Thymus (tissue), 11 donors: Measurements from ENCODE around the gene MAN1A2. TPM values are rescaled to one million over a fixed set of nuclear protein-coding genes. Genes with fewer than 3 reads are reported as not detected.

Experiments
- DNase-seq, 9 donors: peaks; one replicate each; pipeline ENCODE4 v3.0.0-alpha.2; 2013; ENCODE audit warnings: low spot score in 9 of 9, low read depth in 6 of 9, missing footprints in 1 of 9
- H3K27ac ChIP-seq, 2 donors: one replicate each; pipeline ENCODE4 v1.5.1; 2013; ENCODE audit warnings: control low read depth in 1 of 2, low read depth in 1 of 2, low read length in 1 of 2, mild to moderate bottlenecking in 1 of 2, moderate library complexity in 1 of 2
- H3K27me3 ChIP-seq, 2 donors: one replicate each; pipeline ENCODE4 v1.5.1; 2013; ENCODE audit warnings: low read length in 1 of 2; ENCODE audit not compliant: control insufficient read depth in 2 of 2, insufficient read depth in 1 of 2
- H3K36me3 ChIP-seq, 2 donors: one replicate each; pipeline ENCODE4 v1.5.1; 2013; ENCODE audit warnings: low read length in 1 of 2, mild to moderate bottlenecking in 1 of 2, moderate library complexity in 1 of 2; ENCODE audit not compliant: control insufficient read depth in 2 of 2, insufficient read depth in 2 of 2
- H3K4me1 ChIP-seq, 2 donors: one replicate each; pipeline ENCODE4 v1.5.1; 2013; ENCODE audit warnings: low read length in 2 of 2; ENCODE audit not compliant: control insufficient read depth in 2 of 2, insufficient read depth in 2 of 2
- H3K4me3 ChIP-seq, 2 donors: one replicate each; pipeline ENCODE4 v1.5.1; 2013; ENCODE audit warnings: low read length in 2 of 2, control low read depth in 1 of 2, mild to moderate bottlenecking in 1 of 2
- H3K9me3 ChIP-seq, 2 donors: one replicate each; pipeline ENCODE4 v1.5.1; 2013; ENCODE audit warnings: low read length in 1 of 2, mild to moderate bottlenecking in 1 of 2; ENCODE audit not compliant: control insufficient read depth in 2 of 2, insufficient read depth in 1 of 2
- WGBS: extraction: QIAGEN DNeasy Blood & Tissue Kit; methylation state at CpG from one replicate; pipeline ENCODE4 v1.1.7; 2013; 5-methylcytosine and 5-hydroxymethylcytosine counted together
- polyA plus RNA-seq: library from polyadenylated mRNA; stranded (reverse); fragments of 200-250 nt; gene quantifications from one replicate; pipeline ENCODE4 v1.2.3, GENCODE V29; 2013
- total RNA-seq: library from RNA; stranded (reverse); fragments of 120-200 nt; gene quantifications from one replicate; pipeline ENCODE4 v1.2.4, GENCODE V29; 2013
- donor health status: healthy.

Gene MAN1A2
- total and polyA plus RNA-seq, 2 donors = 10.6 to 26.4 TPM

DNA sequence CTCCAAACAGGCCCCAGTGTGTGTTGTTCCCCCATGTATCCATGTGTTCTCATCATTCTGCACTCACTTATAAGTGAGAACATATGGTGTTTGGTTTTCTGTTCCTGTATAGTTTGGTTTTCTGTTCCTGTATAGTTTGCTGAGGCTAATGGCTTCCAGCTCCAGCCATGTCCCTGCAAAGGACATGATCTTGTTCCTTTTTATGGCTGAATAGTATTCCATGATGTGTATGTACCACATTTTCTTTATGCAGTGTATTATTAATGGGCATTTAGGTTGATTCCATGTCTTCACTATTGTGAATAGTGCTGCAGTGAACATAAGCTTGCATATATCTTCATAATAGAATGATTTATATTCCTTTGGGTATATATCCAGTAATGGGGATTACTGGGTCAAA is 111.8 kb downstream of the MAN1A2 start:
- H3K36me3 ChIP-seq = peaks cover 0 to 4% of the 10 kb centered on the region in 2 donors
- H3K9me3 ChIP-seq = no peaks in the 10 kb centered on the region

DNA sequence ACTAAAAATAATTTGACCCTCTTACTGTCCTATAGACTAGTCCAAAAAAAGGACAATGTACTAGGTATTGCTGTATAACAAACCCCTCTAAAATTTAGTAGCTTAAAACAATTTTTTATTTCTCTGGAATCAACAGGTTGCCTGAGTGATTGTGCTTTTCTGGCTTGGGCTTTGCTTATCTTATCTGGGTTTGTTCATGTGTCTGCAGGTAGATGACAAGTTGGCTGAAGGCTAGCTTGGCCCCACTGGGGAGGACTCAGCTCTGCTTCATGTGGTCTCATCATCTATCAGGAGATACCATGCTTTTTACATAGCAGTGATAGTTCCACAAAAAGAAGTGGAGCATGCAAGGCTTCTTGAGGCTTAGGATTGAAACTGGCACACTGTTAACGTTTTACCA is 114.2 kb downstream of the MAN1A2 start:
- WGBS = 94% methylated on average over 1 of the region's 1 CpG
- no peaks in the 10 kb centered on the region for H3K9me3 ChIP-seq
- no peaks in the 10 kb centered on the region for H3K27me3 ChIP-seq
- H3K4me1 ChIP-seq = no peaks in the 10 kb centered on the region
- peaks cover 0 to 4% of the 10 kb centered on the region in 2 donors for H3K36me3 ChIP-seq
- no peak overlapping the region for H3K4me3 ChIP-seq
- DNase-seq = no peak
- H3K27ac ChIP-seq = no peak overlapping the region

More for the DNA sequence above, 111.8 kb downstream of the MAN1A2 start:
- H3K27me3 ChIP-seq = no peaks in the 10 kb centered on the region
- H3K4me3 ChIP-seq = no peak overlapping the region
- H3K4me1 ChIP-seq = no peaks in the 10 kb centered on the region
- no peak for DNase-seq
- H3K27ac ChIP-seq = no peak overlapping the region

DNA sequence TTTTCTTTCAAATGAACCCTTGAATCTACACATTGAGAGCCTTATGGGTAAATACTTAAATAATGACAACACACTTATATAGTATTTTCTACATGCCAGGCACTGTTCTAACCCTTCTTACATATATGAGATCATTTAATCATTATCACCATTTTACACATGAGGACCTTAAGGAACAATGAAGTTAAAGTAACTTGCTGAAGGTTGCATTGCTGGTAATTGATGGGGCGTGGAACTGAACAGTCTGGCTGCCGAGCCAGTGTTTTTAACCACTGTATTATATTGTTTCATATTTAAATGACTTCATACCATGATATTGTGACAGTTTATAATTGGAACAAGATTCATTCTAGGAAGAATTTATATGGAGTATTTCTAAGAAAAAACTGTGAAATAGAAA is 126.7 kb downstream of the MAN1A2 start:
- no peaks in the 10 kb centered on the region for H3K27me3 ChIP-seq
- no peaks in the 10 kb centered on the region for H3K4me1 ChIP-seq
- WGBS = 98% methylated on average over 2 of the region's 2 CpGs
- DNase-seq = no peak
- H3K9me3 ChIP-seq = no peaks in the 10 kb centered on the region
- no peak overlapping the region for H3K27ac ChIP-seq
- H3K4me3 ChIP-seq = no peak overlapping the region
- H3K36me3 ChIP-seq = no peaks in the 10 kb centered on the region

DNA sequence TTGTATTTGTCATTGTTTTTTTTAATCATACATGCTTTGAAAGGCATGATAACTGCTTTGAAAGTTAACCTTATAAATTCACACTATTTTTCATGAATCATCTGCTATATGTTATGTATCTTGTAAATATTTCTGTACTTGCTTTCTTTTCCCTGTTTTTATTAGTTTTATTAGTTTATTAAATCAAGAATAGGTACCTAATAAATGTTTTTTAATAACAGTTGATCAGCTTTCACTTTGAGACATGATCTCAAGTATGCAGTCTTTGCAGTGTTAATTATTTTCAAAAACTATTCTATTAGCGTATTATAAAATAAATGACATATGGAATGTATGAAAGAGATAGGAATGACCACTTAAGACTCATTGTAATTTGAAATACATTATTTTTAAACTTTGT is 127.8 kb downstream of the MAN1A2 start:
- no peak overlapping the region for H3K4me3 ChIP-seq
- H3K4me1 ChIP-seq = no peaks in the 10 kb centered on the region
- 99% methylated on average over 1 of the region's 1 CpG for WGBS
- DNase-seq = no peak
- no peaks in the 10 kb centered on the region for H3K27me3 ChIP-seq
- H3K27ac ChIP-seq = no peak overlapping the region
- no peaks in the 10 kb centered on the region for H3K36me3 ChIP-seq
- H3K9me3 ChIP-seq = no peaks in the 10 kb centered on the region

DNA sequence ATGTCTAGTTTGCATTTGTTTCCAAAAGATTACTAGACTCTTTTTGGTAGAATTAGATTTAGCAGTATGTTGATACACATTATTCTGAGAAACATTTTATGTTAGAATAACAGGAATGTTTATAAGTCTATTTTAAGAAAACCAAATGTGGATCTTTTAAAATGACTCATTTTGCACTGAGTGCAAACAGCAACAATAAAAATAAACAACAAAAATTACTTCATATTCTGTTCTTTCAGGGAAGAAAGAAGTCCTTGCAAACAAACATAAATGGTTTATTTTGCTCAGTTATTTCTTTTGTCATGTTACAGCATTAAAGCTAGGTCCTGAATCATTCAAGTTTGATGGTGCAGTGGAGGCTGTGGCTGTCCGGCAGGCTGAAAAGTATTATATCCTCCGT is 131.8 kb downstream of the MAN1A2 start:
- Histone ChIP-seq H3K27ac (no peak overlapping the region), H3K9me3 (no peaks in the 10 kb centered on the region), H3K27me3 (no peaks in the 10 kb centered on the region), H3K36me3 (peaks cover 0 to 3% of the 10 kb centered on the region in 2 donors), H3K4me1 (no peaks in the 10 kb centered on the region), H3K4me3 (no peak overlapping the region)
- DNase-seq = no peak
- WGBS = 99% methylated on average over 2 of the region's 2 CpGs

DNA sequence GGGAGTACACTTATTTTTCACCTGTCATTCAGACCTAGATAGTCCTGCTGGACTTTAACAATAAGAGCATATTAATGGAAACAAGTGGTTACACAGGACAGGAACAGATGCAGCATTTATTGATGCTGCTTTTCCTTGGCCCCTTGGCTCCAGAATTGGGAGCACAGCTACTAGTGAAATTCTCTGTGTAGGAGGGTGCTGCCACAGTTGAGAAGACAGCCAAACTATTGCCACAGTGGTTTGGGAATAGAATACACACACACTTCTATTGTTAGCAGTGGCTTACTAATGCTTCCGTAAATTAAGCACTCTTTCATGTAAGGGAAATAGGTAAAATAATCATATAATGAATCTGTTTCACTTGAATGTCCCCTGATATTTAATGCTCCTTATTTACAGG is 133.3 kb downstream of the MAN1A2 start:
- H3K4me1 ChIP-seq = no peaks in the 10 kb centered on the region
- no peaks in the 10 kb centered on the region for H3K27me3 ChIP-seq
- H3K4me3 ChIP-seq = no peak overlapping the region
- DNase-seq = no peak
- peaks cover 0 to 3% of the 10 kb centered on the region in 2 donors for H3K36me3 ChIP-seq
- no peaks in the 10 kb centered on the region for H3K9me3 ChIP-seq
- no peak overlapping the region for H3K27ac ChIP-seq
- WGBS = 96% methylated on average over 1 of the region's 1 CpG

DNA sequence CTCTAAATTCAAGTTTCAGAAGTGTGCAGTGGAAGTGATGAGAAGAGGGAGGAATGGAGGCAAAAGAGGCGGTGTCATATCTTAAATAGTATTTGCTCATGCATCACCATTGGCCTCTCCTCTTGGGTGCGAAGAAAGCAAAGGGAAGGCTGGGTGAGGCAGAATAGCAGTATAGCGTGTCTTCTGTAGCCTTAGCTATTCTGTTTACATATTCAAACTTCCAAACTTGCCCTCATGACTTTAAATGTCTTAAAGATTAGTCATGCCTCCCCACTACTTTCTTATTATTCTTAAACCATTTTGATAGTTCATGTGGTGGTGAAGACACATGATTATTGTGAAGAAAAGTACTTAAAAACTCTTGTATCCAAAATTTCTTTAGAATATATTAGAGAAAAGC is 134.0 kb downstream of the MAN1A2 start:
- H3K4me3 ChIP-seq = no peak overlapping the region
- no peaks in the 10 kb centered on the region for H3K27me3 ChIP-seq
- H3K27ac ChIP-seq = no peak overlapping the region
- no peaks in the 10 kb centered on the region for H3K9me3 ChIP-seq
- no peak for DNase-seq
- peaks cover 0 to 3% of the 10 kb centered on the region in 2 donors for H3K36me3 ChIP-seq
- no peaks in the 10 kb centered on the region for H3K4me1 ChIP-seq
- WGBS = 99% methylated on average over 3 of the region's 3 CpGs

DNA sequence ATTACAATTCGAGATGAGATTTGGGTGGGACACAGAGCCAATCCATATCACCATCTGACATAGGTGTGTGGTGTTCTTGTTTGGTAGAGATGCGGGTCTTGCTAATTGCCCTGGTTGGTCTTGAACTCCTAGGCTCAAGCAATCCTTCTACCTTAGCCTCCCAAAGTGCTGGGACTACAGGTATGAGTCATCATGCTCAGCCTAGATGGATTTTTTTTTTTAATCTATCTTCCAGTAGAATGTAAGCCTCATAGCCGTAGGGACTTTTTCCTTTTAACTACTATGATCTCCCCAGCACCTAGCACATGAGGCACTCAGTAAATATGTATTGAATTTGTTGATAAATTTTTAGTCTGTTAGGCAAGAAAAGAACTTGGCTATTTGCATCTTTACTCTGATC is 144.0 kb downstream of the MAN1A2 start:
- no peaks in the 10 kb centered on the region for H3K9me3 ChIP-seq
- 93% methylated on average over 3 of the region's 3 CpGs for WGBS
- H3K36me3 ChIP-seq = peaks cover 0 to under 1% of the 10 kb centered on the region in 2 donors

DNA sequence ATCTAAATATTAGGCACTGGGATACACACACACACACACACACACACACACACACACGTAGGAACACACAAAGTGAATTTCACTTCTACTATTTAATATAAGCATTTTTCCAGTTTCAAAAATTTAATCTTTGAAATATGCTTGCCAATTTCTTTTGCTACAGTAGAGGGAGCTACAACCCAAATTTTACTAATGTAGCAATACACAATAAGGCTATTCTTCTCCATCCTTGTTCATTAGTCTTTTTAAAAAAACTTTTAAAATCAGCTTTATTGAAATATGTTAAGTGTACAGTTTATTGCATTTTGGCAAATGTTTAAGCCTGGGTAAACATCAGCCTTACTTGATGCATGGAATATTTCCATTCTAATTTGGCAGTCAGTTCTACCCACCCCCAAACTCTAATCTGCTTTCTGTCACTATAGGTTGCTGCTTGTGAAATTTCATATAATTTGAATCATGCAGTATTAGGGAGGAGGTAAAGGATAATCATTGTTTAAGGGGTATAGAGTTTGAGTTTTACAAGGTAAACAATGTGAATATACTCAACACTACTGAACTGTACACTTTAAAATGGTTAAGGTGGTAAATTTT is 145.6 kb downstream of the MAN1A2 start:
- 30% methylated on average over 1 of the region's 1 CpG for WGBS
- H3K4me1 ChIP-seq = no peaks in the 10 kb centered on the region
- no peaks in the 10 kb centered on the region for H3K9me3 ChIP-seq
- no peaks in the 10 kb centered on the region for H3K27me3 ChIP-seq
- H3K36me3 ChIP-seq = peaks cover 4 to 8% of the 10 kb centered on the region in 2 donors
- no peak overlapping the region for H3K27ac ChIP-seq
- DNase-seq = peak in 6 of 9 donors; percentile 3 to 39 (median 18)
- H3K4me3 ChIP-seq = no peak overlapping the region

More for the DNA sequence above, 144.0 kb downstream of the MAN1A2 start:
- Histone ChIP-seq H3K4me1 (no peaks in the 10 kb centered on the region), H3K27ac (no peak overlapping the region), H3K4me3 (no peak overlapping the region), H3K27me3 (no peaks in the 10 kb centered on the region)
- DNase-seq = no peak
